ENCODE measurements around the gene UTP25.

DNA sequence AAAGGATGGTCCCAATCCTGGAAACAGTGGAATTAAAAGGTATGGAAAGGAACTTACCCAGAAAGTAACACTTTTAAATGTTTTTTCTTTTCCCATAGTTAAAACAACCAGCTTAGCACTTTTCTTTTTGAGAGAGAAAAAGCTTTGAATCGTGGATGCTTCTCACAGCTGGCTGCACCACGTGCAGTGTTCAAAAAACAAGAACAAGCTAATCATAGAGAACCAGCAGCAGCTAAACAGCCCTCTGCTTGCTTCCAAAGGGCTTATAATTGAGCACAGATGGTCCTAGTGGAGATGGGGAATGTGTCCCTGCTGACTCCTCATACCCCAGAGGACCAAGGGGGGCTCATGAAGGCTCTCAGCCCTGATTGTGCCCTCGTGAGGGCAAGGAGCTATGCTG is 26.4 kb downstream of the UTP25 start:
- TF ChIP-seq, protein P1, sequence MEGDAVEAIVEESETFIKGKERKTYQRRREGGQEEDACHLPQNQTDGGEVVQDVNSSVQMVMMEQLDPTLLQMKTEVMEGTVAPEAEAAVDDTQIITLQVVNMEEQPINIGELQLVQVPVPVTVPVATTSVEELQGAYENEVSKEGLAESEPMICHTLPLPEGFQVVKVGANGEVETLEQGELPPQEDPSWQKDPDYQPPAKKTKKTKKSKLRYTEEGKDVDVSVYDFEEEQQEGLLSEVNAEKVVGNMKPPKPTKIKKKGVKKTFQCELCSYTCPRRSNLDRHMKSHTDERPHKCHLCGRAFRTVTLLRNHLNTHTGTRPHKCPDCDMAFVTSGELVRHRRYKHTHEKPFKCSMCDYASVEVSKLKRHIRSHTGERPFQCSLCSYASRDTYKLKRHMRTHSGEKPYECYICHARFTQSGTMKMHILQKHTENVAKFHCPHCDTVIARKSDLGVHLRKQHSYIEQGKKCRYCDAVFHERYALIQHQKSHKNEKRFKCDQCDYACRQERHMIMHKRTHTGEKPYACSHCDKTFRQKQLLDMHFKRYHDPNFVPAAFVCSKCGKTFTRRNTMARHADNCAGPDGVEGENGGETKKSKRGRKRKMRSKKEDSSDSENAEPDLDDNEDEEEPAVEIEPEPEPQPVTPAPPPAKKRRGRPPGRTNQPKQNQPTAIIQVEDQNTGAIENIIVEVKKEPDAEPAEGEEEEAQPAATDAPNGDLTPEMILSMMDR (IDR thresholded peaks at IDR 0.05) = no peak
- TF ChIP-seq POLR2A (IDR thresholded peaks at IDR 0.05) = no peak

All from testis (tissue), 2 donors.